Activated T-cell treated with anti-CD3 and anti-CD28 coated beads, Interleukin-2, amount 50 U/mL, for 24 hours (primary cell): ENCODE measurements around the gene PNP.

Experiments used
- DNase-seq: peaks from one replicate; pipeline ENCODE4 v3.0.0-alpha.2; 2020
- H3K27ac Mint-ChIP-seq: 2 replicates; pipeline ENCODE4 v1.8.0; 2020; ENCODE audit warnings: mild to moderate bottlenecking, mixed read lengths
- H3K27me3 Mint-ChIP-seq: 2 replicates; pipeline ENCODE4 v1.8.0; 2020; ENCODE audit warnings: mixed read lengths
- H3K36me3 Mint-ChIP-seq: 2 replicates; pipeline ENCODE4 v1.8.0; 2020; ENCODE audit warnings: low read depth, mixed read lengths
- H3K4me1 Mint-ChIP-seq: 2 replicates; pipeline ENCODE4 v1.8.0; 2020; ENCODE audit warnings: low read depth, mixed read lengths
- H3K4me3 Mint-ChIP-seq: 2 replicates; pipeline ENCODE4 v1.8.0; 2020; ENCODE audit warnings: mild to moderate bottlenecking, moderate library complexity, mixed read lengths
- H3K9me3 Mint-ChIP-seq: 2 replicates; pipeline ENCODE4 v1.8.0; 2020; ENCODE audit warnings: mixed read lengths

The PNP gene

GRCh38 chr14:20524027-20524426, 54.8 kb downstream of the PNP start:
- no peak for DNase-seq
- Mint-ChIP-seq H3K4me1 (no peaks in the 10 kb centered on the region), H3K27me3 (no peaks in the 10 kb centered on the region), H3K36me3 (no peaks in the 10 kb centered on the region), H3K27ac (no peak overlapping the region), H3K4me3 (no peak overlapping the region), H3K9me3 (no peaks in the 10 kb centered on the region)
